ENCODE results near the gene MPIG6B.

The MPIG6B gene

GRCh38 chr6:31715022-31715958 is 7.9 kb upstream of the MPIG6B start, which contains the start of gene LY6G6D:
TSS of gene LY6G6D (plus strand) at chr6:31715348. CDS start at chr6:31715356, 8 bp downstream.
- DNase-seq (ENCODE audit: extremely low read depth, low read depth), result no peak
- no peak for TF ChIP-seq CTCF (IDR thresholded peaks at IDR 0.05; ENCODE audit: low read depth, low read length)

GRCh38 chr6:31717499-31718222 is 5.5 kb upstream of the MPIG6B start:
- no peak for TF ChIP-seq CTCF (IDR thresholded peaks at IDR 0.05; ENCODE audit: low read depth, low read length)

GRCh38 chr6:31718265-31718664 is 4.9 kb upstream of the MPIG6B start:
- DNase-seq (ENCODE audit: extremely low read depth, low read depth), result no peak
- TF ChIP-seq CTCF (IDR thresholded peaks at IDR 0.05; ENCODE audit: low read depth, low read length), result no peak

More at GRCh38 chr6:31717499-31718222, 5.5 kb upstream of the MPIG6B start:
- DNase-seq (ENCODE audit: extremely low read depth, low read depth), result no peak

GRCh38 chr6:31719001-31719400 is 4.2 kb upstream of the MPIG6B start:
- no peak for TF ChIP-seq CTCF (IDR thresholded peaks at IDR 0.05; ENCODE audit: low read depth, low read length)
- DNase-seq (ENCODE audit: extremely low read depth, low read depth), result no peak

GRCh38 chr6:31720196-31720770 is 2.9 kb upstream of the MPIG6B start:
- DNase-seq (ENCODE audit: extremely low read depth, low read depth), result no peak
- no peak for TF ChIP-seq CTCF (IDR thresholded peaks at IDR 0.05; ENCODE audit: low read depth, low read length)

GRCh38 chr6:31721351-31722020 is 1.7 kb upstream of the MPIG6B start, which contains the start of gene LY6G6C:
TSS of gene LY6G6C (minus strand) at chr6:31721746. CDS start at chr6:31721679, 67 bp downstream.
- no peak for TF ChIP-seq CTCF (IDR thresholded peaks at IDR 0.05; ENCODE audit: low read depth, low read length)
- DNase-seq (ENCODE audit: extremely low read depth, low read depth), result no peak

Data from AG09319 (cell line).